Erythroblast (primary cell): Measurements from ENCODE around the gene FCER2.
"Not testable (repeated sequence)": the region's sequence is repeated elsewhere in the genome, so short reads cannot be mapped to it uniquely, and the experiment has no call there.

ENCODE experiments used
- DNase-seq, 2 experiments: peaks; one replicate each; lab custom pipeline; 2025; lab: John Stamatoyannopoulos, UW
- GATA1 ChIP-seq: IDR thresholded peaks from 2 replicates; pipeline ENCODE4 v1.6.1; 2011; ENCODE audit warnings: low read depth, mild to moderate bottlenecking, control low read depth, low read length, moderate library complexity
- POLR2A ChIP-seq: IDR thresholded peaks from 2 replicates; pipeline ENCODE4 v1.6.1; 2011; ENCODE audit warnings: mild to moderate bottlenecking, low read length

The FCER2 gene

DNA sequence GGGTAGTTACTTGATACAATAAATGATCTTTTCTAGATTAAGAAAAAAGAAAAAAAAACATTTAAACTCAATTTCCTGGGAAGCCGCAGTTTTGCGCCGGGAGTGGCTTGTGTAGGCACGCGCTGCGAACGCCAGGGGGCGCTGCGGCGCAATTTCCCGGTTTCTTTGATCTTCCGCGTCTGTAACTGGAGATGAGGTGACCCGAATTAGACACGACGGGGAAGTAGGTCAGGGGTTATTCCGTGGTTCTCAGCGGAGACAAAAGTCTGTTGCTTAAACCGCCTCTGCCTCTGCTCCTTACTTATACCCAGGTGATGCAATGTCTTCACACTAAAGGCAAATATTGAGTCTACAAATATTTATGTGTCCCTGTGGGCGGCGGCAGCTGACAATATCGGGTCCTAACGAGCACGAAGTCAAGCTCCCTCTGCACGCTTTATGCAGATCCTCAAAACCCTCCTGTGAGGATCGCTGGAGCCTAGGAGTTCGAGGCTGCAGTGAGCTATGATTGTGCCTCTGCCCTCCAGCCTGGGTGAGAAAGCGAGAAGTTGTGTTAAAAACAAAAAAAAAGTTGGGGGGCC lies 49.8 kb downstream of the FCER2 start:
- peak; percentile 82 to 89 for DNase-seq
- peak; percentile 19 for TF ChIP-seq POLR2A
- TF ChIP-seq GATA1, result no peak

DNA sequence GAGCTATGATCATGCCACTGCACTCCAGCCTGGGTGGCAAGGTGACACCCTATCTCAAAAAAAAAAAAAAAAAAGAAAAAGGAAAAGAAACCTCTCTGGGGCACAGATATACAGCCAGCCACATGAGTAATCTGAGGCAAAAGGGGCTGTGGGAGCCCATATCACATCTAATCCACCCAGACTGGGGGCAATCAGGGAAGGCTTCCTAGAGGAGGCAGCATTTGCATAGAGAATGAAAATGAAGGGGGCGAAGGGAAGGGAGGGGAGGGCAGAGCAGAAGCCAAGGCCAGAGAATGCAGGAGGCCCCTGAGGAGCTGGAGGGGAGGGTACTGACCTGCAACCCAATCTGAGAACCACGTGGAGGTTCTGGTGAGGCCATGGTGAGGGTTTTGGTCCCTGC lies 51.8 kb downstream of the FCER2 start:
- no peak for DNase-seq
- TF ChIP-seq POLR2A (no peak), GATA1 (no peak)

DNA sequence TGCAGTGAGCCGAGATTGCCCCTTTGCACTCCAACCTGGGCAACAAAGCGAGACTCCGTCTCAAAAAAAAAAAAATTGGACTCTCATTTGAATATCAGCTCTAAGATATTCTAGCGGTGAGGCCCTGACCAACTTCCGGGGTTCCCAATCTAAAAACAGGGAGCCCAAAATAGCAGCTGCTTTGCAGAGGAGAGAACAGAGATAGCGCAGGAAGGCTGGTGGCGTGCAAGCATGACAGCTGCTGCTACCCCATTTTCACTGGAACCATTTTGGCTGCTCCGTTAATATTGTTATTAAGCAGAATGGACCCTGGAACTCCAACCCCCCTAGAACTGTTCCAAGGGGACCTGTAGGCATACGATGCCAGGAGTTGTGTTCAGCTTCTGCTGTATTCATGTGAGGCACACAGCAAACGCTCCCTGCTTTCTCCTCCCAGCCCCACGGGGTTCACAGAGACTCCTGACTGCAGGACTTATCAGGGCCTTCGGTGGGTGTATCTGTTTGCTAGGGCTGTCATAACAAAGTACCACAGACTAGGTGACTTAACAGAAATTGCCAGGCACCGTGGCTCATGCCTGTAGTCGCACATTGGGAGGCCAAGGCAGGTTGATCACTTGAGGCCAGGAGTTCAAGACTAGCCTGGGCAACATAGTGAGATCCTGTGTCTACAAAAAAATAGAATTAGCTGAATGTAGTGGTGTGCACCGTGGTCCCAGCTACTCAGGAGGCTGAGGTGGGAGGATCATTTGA lies 53.5 kb downstream of the FCER2 start:
- peak in 1 of 2 experiments; percentile 49 for DNase-seq
- TF ChIP-seq GATA1 (no peak), POLR2A (peak; percentile 18)

DNA sequence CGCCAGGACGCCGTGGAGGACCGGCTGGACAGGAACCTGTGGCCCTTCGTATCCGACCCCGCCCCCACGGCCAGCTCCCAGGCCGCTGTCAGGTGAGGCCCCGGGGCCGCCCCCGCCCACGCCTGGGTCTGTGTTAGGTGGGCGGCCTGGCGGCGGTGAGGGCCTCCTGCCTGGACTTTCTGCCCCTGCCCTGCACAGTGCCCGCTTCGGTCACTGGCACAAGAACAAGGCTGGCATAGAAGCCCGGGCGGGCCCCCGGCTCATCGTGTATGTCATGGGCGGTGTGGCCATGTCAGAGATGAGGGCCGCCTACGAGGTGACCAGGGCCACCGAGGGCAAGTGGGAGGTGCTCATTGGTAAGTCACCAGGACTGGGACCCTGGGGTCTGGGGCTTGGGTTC lies 54.8 kb downstream of the FCER2 start:
- no peak for DNase-seq
- TF ChIP-seq GATA1, result no peak
- no peak for TF ChIP-seq POLR2A

DNA sequence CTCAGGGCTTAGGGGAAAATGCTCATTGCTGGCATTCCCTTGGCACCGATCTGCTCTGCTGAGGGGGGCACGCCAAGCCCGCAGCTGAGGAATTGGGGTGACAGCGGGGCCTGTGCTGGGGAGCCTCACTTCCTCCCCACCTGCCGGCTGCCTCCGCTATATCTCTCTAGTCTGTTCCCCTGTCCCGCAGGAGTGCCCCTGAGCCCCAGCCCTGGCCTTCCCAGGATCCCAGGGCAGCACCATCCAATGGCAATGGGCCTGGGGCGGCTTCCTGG lies 55.6 kb downstream of the FCER2 start:
- TF ChIP-seq GATA1 (no peak), POLR2A (no peak)
- no peak for DNase-seq

DNA sequence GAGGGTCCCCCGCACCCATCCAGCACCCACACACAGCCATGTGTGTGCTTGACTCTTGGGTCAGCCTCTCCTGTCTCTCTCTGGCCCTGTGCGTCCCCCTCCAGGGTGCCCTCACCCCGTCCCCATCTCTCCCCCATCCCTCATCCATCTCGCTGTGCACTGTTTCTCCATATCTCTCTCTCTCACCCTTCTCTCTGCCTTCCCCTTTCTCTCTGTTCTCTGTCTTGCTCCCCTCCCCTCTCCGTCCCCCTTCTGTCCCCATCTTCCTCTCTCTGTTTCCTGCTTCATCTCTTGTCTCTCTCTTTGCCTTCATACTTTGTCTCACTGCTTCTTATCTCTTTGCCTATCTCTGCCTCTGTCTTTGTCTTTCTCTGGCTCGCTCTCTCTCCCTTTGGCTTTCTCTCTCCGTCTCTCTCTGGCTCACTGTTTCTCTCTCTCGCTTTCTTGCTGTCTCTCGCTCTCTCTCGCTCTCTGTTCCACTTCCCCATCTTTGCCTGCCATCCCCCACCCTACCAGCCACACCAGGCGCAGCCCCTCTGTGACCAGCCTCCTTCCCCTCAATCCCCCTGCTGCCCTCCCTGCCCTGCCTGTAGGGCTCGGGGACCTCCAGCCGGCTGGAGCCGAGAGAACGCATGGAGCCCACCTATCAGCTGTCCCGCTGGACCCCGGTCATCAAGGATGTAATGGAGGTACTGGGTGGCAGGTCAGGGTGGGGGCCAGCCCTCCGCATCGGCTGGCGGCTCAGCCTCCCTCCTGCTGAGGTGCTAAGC lies 56.1 kb downstream of the FCER2 start:
- DNase-seq, result no peak
- TF ChIP-seq GATA1 (no peak), POLR2A (no peak)

DNA sequence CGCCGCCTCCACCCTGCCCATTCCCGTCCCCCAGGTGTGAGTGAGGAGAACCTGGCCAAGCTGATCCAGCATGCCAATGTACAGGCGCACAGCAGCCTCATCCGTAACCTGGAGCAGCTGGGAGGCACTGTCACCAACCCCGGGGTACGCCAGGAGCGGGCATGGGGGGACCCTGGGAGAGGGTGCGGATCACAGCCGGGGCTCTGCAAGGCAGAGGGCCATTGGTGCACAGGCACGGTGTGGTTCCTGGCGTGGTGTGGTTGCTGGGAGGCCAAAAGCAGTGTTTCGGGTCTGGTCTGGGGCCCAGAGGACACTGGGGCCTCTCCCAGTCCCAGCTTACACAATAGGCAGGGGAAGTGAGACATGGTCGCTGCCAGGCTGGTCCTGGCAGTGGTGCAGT lies 56.8 kb downstream of the FCER2 start:
- TF ChIP-seq POLR2A, result no peak
- TF ChIP-seq GATA1, result no peak
- DNase-seq, result no peak

DNA sequence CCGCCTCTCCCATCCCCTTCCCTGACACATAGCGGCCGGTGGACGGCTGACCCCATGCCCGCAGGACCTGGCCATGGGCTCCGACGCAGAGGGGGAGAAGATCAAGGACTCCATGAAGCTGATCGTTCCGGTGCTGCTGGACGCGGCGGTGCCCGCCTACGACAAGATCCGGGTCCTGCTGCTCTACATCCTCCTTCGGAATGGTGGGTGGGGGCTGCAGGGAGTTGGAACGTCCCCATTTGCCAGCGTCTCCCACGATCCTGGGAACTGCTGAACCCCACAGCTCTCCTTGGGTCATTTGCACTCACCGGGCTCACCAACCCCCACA lies 57.4 kb downstream of the FCER2 start:
- no peak for DNase-seq
- TF ChIP-seq POLR2A, result no peak
- no peak for TF ChIP-seq GATA1

DNA sequence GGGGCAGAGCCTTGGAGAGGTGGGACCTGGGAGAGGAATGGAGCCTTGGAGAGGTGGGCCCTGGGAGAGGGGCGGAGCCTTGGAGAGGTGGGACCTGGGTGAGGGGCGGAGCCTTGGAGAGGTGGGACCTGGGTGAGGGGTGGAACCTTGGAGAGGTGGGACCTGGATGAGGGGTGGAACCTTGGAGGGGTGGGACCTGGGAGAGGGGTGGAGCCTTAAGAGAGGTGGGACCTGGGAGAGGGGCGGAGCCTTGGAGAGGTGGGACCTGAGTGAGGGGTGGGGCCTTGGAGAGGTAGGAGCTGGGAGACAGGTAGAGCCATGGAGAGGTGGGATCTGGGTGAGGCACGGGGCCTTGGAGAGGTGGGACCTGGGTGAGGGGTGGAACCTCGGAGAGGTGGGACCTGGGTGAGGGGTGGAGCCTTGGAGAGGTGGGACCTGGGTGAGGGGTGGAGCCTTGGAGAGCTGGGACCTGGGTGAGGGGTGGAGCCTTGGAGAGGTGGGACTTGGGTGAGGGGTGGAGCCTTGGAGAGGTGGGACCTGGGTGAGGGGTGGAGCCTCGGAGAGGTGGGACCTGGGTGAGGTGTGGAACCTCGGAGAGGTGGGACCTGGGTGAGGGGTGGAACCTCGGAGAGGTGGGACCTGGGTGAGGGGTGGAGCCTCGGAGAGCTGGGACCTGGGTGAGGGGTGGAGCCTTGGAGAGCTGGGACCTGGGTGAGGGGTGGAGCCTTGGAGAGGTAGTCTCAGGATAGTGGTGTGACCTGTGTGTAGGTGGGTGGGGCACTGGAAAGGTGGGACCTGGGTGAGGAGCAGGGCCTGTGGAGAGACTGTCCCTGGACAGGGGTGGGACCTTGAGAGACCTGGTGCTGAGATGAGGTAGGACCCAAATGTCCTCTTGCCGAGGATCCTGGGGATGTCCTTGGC lies 58.0 kb downstream of the FCER2 start:
- not testable (repeated sequence) for DNase-seq

DNA sequence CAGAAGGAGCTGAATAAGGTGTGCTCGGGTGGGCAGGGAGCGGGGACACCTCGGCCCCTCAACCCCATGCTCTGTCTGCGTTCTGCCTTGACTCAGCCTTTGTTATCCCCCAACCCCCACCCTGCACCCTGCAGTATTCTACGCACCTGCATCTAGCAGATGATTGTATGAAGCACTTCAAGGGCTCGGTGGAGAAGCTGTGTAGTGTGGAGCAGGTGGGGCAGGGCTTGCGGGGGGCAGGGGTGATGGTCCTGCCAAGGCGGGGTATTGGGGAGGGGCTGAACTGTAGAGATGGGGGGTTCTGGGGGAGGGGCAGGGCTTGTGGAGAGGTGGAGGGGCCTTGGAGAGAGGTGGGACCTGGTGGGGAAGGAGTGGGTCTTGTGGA lies 58.9 kb downstream of the FCER2 start:
- DNase-seq, result no peak
- TF ChIP-seq GATA1 (no peak), POLR2A (no peak)

DNA sequence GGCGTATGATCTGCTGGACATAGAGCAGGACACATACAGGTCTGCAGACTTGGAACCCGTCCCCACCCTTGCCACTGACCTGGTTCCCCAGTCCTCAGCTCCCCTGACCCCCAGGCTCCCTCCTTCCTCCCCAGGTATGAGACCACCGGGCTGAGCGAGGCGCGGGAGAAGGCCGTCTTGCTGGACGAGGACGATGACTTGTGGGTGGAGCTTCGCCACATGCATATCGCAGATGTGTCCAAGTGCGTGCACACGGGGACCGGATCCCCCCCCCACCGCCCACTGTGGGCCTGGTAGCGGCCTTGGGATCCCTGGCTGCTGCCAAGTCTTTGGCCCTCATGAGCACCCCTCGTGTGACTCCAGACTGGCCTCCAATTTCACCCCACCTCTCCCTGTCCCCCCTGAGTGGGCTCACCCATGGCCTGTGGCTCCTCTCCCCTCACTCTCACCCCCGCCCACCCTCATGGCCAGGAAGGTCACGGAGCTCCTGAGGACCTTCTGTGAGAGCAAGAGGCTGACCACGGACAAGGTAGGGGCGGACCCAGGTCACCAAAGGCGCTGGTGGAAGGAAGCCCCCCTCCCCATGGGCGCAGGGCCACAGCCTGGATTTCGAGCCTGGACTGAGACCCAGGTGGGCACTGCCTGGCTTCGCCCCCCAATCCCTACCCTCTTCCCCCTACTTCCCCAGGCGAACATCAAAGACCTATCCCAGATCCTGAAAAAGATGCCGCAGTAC lies 59.5 kb downstream of the FCER2 start:
- DNase-seq, result no peak
- TF ChIP-seq GATA1, result no peak
- TF ChIP-seq POLR2A, result no peak

DNA sequence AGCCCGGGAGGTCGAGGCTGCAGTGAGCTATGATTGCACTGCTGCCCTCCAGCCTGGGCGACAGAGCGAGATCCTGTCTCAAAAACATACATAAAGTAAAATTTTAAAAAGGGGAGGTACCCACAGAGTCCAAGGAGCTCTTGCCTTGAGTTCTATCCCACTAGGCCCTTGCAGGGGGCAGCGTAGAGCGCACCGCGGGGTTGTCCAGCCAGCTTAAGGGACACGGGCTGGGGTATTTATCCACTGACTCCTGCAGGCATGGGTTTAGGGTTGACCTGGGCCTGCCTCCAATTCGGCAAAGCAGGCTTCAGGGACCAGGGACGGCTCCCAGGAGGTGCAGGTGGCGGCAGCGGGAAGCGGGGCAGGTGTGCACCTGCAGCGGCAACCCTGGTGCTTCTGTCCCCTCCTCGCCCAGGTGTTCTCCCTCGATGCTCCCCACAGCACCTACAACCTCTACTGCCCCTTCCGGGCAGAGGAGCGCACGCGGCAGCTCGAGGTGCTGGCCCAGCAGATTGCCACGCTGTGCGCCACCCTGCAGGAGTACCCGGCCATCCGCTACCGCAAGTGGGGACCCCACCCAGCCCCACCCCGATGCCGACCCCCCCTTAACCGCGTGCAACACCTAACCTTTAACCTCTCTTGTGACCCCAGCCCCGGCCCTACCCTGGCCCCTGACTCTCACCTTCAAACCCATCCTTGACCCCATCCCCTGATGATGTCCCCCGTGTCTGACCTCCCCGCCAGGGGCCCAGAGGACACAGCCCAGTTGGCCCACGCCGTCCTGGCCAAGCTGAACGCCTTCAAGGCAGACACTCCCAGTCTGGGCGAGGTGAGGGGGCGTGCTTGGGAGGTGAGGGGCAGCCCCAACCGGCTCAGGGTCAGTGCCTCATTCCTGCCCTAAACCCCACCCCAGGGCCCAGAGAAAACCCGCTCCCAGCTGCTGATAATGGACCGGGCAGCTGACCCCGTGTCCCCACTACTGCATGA lies 60.3 kb downstream of the FCER2 start:
- no peak for TF ChIP-seq GATA1
- TF ChIP-seq POLR2A, result no peak

More for the DNA sequence above, 60.3 kb downstream of the FCER2 start:
- no peak for DNase-seq
